Keratinocyte (primary cell): Measurements from ENCODE around the gene HYAL1. TPM values are rescaled to one million over a fixed set of nuclear protein-coding genes. Genes with fewer than 3 reads are reported as not detected.

Experiments used
- DNase-seq: peaks from one replicate; pipeline ENCODE4 v3.0.0-alpha.2; 2011; ENCODE audit warnings: low read depth, missing footprints, low spot score
- FAIRE-seq: peaks from 2 replicates; lab custom pipeline; 2011; peaks lifted over from hg19 to GRCh38; lab: Jason Lieb, UNC
- H2AFZ ChIP-seq: 2 replicates; pipeline ENCODE4 v1.6.0; 2012; ENCODE audit warnings: low read length, control low read depth, inconsistent platforms; ENCODE audit not compliant: control insufficient read depth
- H3K27ac ChIP-seq: 2 replicates; pipeline ENCODE4 v1.5.1; 2011; ENCODE audit warnings: low read length; ENCODE audit not compliant: control insufficient read depth, insufficient read depth
- H3K27me3 ChIP-seq: 3 replicates; pipeline ENCODE4 v1.6.0; 2011; ENCODE audit warnings: low read length; ENCODE audit not compliant: control insufficient read depth, insufficient read depth; ENCODE audit errors: extremely low read depth
- H3K36me3 ChIP-seq, 2 experiments: 2 replicates in 1 of 2; 3 replicates in 1 of 2; pipeline ENCODE4 v1.5.1; 2011; ENCODE audit warnings: low read length in 2 of 2, mild to moderate bottlenecking in 1 of 2; ENCODE audit not compliant: control insufficient read depth in 2 of 2, insufficient read depth in 2 of 2; ENCODE audit errors: extremely low read depth in 1 of 2
- H3K4me1 ChIP-seq: 3 replicates; pipeline ENCODE4 v1.5.1; 2011; ENCODE audit warnings: low read length; ENCODE audit not compliant: control insufficient read depth, insufficient read depth; ENCODE audit errors: extremely low read depth
- H3K4me2 ChIP-seq: 3 replicates; pipeline ENCODE4 v1.6.0; 2011; ENCODE audit warnings: low read depth, low read length; ENCODE audit not compliant: control insufficient read depth, insufficient read depth; ENCODE audit errors: extremely low read depth
- H3K4me3 ChIP-seq, 3 experiments: fragments of 200-600 bp in 1 of 3; sonication (generic) in 1 of 3; 2 replicates in 2 of 3; 3 replicates in 1 of 3; pipeline ENCODE4 v1.5.1; 2011 to 2016; ENCODE audit warnings: low read length in 3 of 3, mild to moderate bottlenecking in 3 of 3, control low read depth in 2 of 3, inconsistent platforms in 1 of 3, low read depth in 1 of 3, mixed read lengths in 1 of 3, mixed run types in 1 of 3, moderate library complexity in 1 of 3; ENCODE audit not compliant: control insufficient read depth in 2 of 3, insufficient read depth in 2 of 3; ENCODE audit errors: extremely low read depth in 1 of 3
- H3K79me2 ChIP-seq: 2 replicates; pipeline ENCODE4 v1.6.0; 2012; ENCODE audit warnings: low read length; ENCODE audit not compliant: control insufficient read depth, insufficient read depth
- H3K9ac ChIP-seq: 3 replicates; pipeline ENCODE4 v1.6.0; 2011; ENCODE audit warnings: low read length; ENCODE audit not compliant: control insufficient read depth, insufficient read depth; ENCODE audit errors: extremely low read depth
- H3K9me1 ChIP-seq: 3 replicates; pipeline ENCODE4 v1.6.0; 2011; ENCODE audit warnings: low read length; ENCODE audit not compliant: control insufficient read depth, insufficient read depth; ENCODE audit errors: extremely low read depth
- H3K9me3 ChIP-seq: 2 replicates; pipeline ENCODE4 v1.5.1; 2012; ENCODE audit warnings: low read depth, low read length; ENCODE audit not compliant: control insufficient read depth
- H4K20me1 ChIP-seq: 3 replicates; pipeline ENCODE4 v1.6.0; 2011; ENCODE audit warnings: low read length; ENCODE audit not compliant: control insufficient read depth, insufficient read depth; ENCODE audit errors: extremely low read depth
- EZH2 ChIP-seq: IDR thresholded peaks from one replicate; pipeline ENCODE4 v1.6.1; 2012; ENCODE audit warnings: inconsistent platforms, mild to moderate bottlenecking, low read length, moderate library complexity
- dilution Hi-C: fragments of 300-500 bp; cut with MboI; formaldehyde crosslinking; loops from one replicate; pipeline ENCODE4 v1.7.0; 2020; ENCODE audit warnings: low sequenced_read_pairs; ENCODE audit not compliant: extremely low pct_ligation_motif_present
- polyA plus RNA-seq, 5 experiments: library from polyadenylated mRNA; depleted of rRNA in 3 of 5; stranded (reverse) in 3 of 5; stranded (forward) in 1 of 5; unstranded in 1 of 5; fragments of >200 nt; gene quantifications; 1 replicate in 1 of 5; 2 replicates in 3 of 5; 3 replicates in 1 of 5; pipeline versions ENCODE4 v1.2.1 to v1.2.3, GENCODE V29; 2011 to 2012; ENCODE audit warnings: missing spikeins in 2 of 5, low read depth in 1 of 5, low replicate concordance in 1 of 5
- TF ChIP-seq, protein P1 (sequence below), 3 experiments: IDR thresholded peaks in 1 of 3; conservative IDR thresholded peaks in 1 of 3; optimal IDR thresholded peaks in 1 of 3; 2 replicates in 2 of 3; 3 replicates in 1 of 3; pipeline versions ENCODE3 to v1.5.1; 2011; ENCODE audit warnings: low read length in 3 of 3, mild to moderate bottlenecking in 3 of 3, moderate library complexity in 2 of 3, control low read depth in 1 of 3, inconsistent platforms in 1 of 3; ENCODE audit not compliant: insufficient read depth in 2 of 3; ENCODE audit errors: extremely low read depth in 1 of 3

The HYAL1 gene
- polyA plus RNA-seq, 1 donor (not counting 4 experiments of a cell fraction or from before 2014, with no cell fraction given) = 13.9 TPM

GRCh38 chr3:50269977-50270413 lies 33.4 kb downstream of the HYAL1 start:
- no peak overlapping the region for H3K27ac ChIP-seq

DNA sequence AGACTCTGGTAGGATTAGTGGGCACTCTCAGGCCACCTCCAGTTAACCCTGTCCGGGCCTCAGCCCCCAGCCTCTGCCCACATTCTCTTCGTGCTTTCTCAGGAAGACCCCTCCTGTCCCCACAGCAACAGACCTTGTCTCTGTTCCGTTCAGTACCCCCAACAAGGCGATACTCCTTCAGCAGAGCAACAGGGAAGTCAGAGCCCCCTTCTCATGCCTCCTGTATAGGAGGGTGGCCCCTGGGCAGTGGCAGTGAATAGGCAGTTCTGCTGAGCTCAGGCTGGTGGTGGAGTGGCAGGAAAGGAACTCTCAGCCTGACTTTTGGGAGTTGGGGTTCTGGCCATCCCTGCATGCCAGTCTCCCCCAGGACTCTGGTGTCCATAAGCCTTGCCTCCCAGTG lies 33.9 kb downstream of the HYAL1 start:
- dilution Hi-C loops = no loop called here
- H3K36me3 ChIP-seq = no peaks in the 10 kb centered on the region
- TF ChIP-seq EZH2 = no peak
- TF ChIP-seq, protein P1, sequence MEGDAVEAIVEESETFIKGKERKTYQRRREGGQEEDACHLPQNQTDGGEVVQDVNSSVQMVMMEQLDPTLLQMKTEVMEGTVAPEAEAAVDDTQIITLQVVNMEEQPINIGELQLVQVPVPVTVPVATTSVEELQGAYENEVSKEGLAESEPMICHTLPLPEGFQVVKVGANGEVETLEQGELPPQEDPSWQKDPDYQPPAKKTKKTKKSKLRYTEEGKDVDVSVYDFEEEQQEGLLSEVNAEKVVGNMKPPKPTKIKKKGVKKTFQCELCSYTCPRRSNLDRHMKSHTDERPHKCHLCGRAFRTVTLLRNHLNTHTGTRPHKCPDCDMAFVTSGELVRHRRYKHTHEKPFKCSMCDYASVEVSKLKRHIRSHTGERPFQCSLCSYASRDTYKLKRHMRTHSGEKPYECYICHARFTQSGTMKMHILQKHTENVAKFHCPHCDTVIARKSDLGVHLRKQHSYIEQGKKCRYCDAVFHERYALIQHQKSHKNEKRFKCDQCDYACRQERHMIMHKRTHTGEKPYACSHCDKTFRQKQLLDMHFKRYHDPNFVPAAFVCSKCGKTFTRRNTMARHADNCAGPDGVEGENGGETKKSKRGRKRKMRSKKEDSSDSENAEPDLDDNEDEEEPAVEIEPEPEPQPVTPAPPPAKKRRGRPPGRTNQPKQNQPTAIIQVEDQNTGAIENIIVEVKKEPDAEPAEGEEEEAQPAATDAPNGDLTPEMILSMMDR (optimal IDR thresholded peaks at IDR 0.05 in 1 of 3, IDR thresholded peaks at IDR 0.05 in 1 of 3, conservative IDR thresholded peaks at IDR 0.05 in 1 of 3; ENCODE audit: extremely low read depth in 1 of 3, insufficient read depth in 2 of 3, low read length in 3 of 3) = no peak
- H3K4me3 ChIP-seq = no peak overlapping the region
- H3K4me2 ChIP-seq = peak overlapping the region; percentile 59
- peaks cover 35% of the 10 kb centered on the region for H3K4me1 ChIP-seq
- H4K20me1 ChIP-seq = no peaks in the 10 kb centered on the region
- H2AFZ ChIP-seq = no peak overlapping the region
- peaks cover 18% of the 10 kb centered on the region for H3K27me3 ChIP-seq
- no peaks in the 10 kb centered on the region for H3K79me2 ChIP-seq
- FAIRE-seq (no peak), DNase-seq (no peak)
- no peak overlapping the region for H3K9ac ChIP-seq
- peaks cover 2% of the 10 kb centered on the region for H3K9me1 ChIP-seq
- H3K27ac ChIP-seq = no peak overlapping the region
- no peaks in the 10 kb centered on the region for H3K9me3 ChIP-seq

More at GRCh38 chr3:50269977-50270413, 33.4 kb downstream of the HYAL1 start:
- Histone ChIP-seq H2AFZ (no peak overlapping the region), H3K36me3 (no peaks in the 10 kb centered on the region), H3K9me1 (peaks cover 2% of the 10 kb centered on the region), H3K79me2 (no peaks in the 10 kb centered on the region), H3K4me2 (peak overlapping the region; percentile 59), H3K27me3 (peaks cover 20% of the 10 kb centered on the region), H4K20me1 (no peaks in the 10 kb centered on the region), H3K4me1 (peaks cover 29% of the 10 kb centered on the region), H3K4me3 (no peak overlapping the region), H3K9me3 (no peaks in the 10 kb centered on the region), H3K9ac (no peak overlapping the region)
- FAIRE-seq = peak; percentile 55
- dilution Hi-C loops = no loop called here
- no peak for DNase-seq
- TF ChIP-seq, protein P1 (optimal IDR thresholded peaks at IDR 0.05 in 1 of 3, IDR thresholded peaks at IDR 0.05 in 1 of 3, conservative IDR thresholded peaks at IDR 0.05 in 1 of 3; ENCODE audit: extremely low read depth in 1 of 3, insufficient read depth in 2 of 3, low read length in 3 of 3) = no peak
- no peak for TF ChIP-seq EZH2
